K562 (cell line): ENCODE results near the gene VWA8. TPM values are rescaled to one million over a fixed set of nuclear protein-coding genes. Genes with fewer than 3 reads are reported as not detected.
A peak's percentile ranks its signal among the peaks of the same experiment; 100 is the strongest.

Experiments
- CAMTA2 ChIP-seq: fragments of 250-450 bp; sonication (Bioruptor Pico); conservative IDR thresholded peaks from 2 replicates; pipeline ENCODE4 v1.5.1; 2022
- CCNT2 ChIP-seq: IDR thresholded peaks from 2 replicates; pipeline ENCODE4 v1.6.1; 2011; ENCODE audit warnings: borderline replicate concordance, low read depth, mild to moderate bottlenecking, moderate library complexity, mixed read lengths, low read length; ENCODE audit not compliant: insufficient read length; ENCODE audit errors: extremely low read depth
- CTCF ChIP-seq, 3 experiments: IDR thresholded peaks in 2 of 3; conservative IDR thresholded peaks in 1 of 3; 2 replicates each; pipeline ENCODE4 v1.5.1; 2011 to 2012; ENCODE audit warnings: low read length in 3 of 3, mild to moderate bottlenecking in 3 of 3, control low read depth in 2 of 3, improper control_type of control experiment in 1 of 3, inconsistent platforms in 1 of 3, low read depth in 1 of 3, mixed read lengths in 1 of 3, moderate library complexity in 1 of 3; ENCODE audit not compliant: insufficient read depth in 2 of 3
- ELF4 ChIP-seq: fragments of 450-650 bp; formaldehyde crosslinking; IDR thresholded peaks from 2 replicates; pipeline ENCODE4 v1.4.0; 2022; ENCODE audit warnings: missing genetic modification characterization
- MCM5 ChIP-seq: fragments of 450-650 bp; IDR thresholded peaks from 2 replicates; pipeline ENCODE4 v1.6.1; 2016; ENCODE audit warnings: low read depth
- NCOA2 ChIP-seq, 2 experiments: fragments of 450-650 bp; IDR thresholded peaks; 2 replicates each; pipeline ENCODE4 v1.6.1; 2018; ENCODE audit warnings: mild to moderate bottlenecking in 2 of 2, moderate library complexity in 1 of 2; ENCODE audit not compliant: partially characterized antibody in 2 of 2
- NR2F6 ChIP-seq: fragments of 450-650 bp; formaldehyde crosslinking; IDR thresholded peaks from 2 replicates; pipeline ENCODE4 v1.4.0; 2020; ENCODE audit warnings: mild to moderate bottlenecking
- POLR3A ChIP-seq: IDR thresholded peaks from 2 replicates; pipeline ENCODE4 v1.6.1; 2011; ENCODE audit warnings: borderline replicate concordance, mild to moderate bottlenecking, moderate library complexity; ENCODE audit not compliant: insufficient read length, insufficient read depth; ENCODE audit errors: extremely low read depth
- REST ChIP-seq, 2 experiments: fragments of 450-650 bp; formaldehyde crosslinking in 1 of 2; IDR thresholded peaks; 2 replicates each; pipeline versions ENCODE4 v1.4.0 to v1.6.1; 2014 to 2020; ENCODE audit warnings: mild to moderate bottlenecking in 2 of 2, borderline replicate concordance in 1 of 2, low read depth in 1 of 2
- SMC3 ChIP-seq: conservative IDR thresholded peaks from 2 replicates; pipeline ENCODE4 v1.6.1; 2011; ENCODE audit warnings: low read depth, low read length, improper control_type of control experiment; ENCODE audit not compliant: insufficient read depth
- SUPT5H ChIP-seq: fragments of 450-650 bp; IDR thresholded peaks from 2 replicates; pipeline ENCODE4 v1.6.1; 2016
- THRB ChIP-seq: fragments of 450-650 bp; formaldehyde crosslinking; conservative IDR thresholded peaks from 2 replicates; pipeline ENCODE4 v1.4.0; 2022; ENCODE audit warnings: mild to moderate bottlenecking, missing genetic modification characterization
- USF2 ChIP-seq: sonication (generic); formaldehyde crosslinking; IDR thresholded peaks from 2 replicates; pipeline ENCODE4 v1.5.0; 2020; ENCODE audit warnings: missing genetic modification reagents
- ZNF384 ChIP-seq: IDR thresholded peaks from 2 replicates; pipeline ENCODE4 v1.6.1; 2012; ENCODE audit warnings: low read depth, low read length, improper control_type of control experiment
- polyA plus RNA-seq, 8 experiments: library from polyadenylated mRNA; depleted of rRNA in 4 of 8; stranded (reverse) in 5 of 8; unstranded in 3 of 8; fragments of >200 nt; fragmentation: Nextera tagmentation in 2 of 8; fragmentation: Illumina TruSeq in 1 of 8; extraction: Ambion mirVana in 2 of 8; extraction: Trizol in 1 of 8; gene quantifications; 2 replicates each; pipeline versions ENCODE4 v1.2.1 to v1.2.3, GENCODE V29; 2011 to 2014; ENCODE audit warnings: inconsistent platforms in 1 of 8, missing spikeins in 1 of 8
- total RNA-seq, 7 experiments: library from RNA; depleted of rRNA in 6 of 7; stranded (reverse); fragments of >200 nt in 6 of 7; fragmentation: Illumina TruSeq in 2 of 7; extraction: Trizol in 2 of 7; gene quantifications; 2 replicates each; pipeline versions ENCODE4 v1.2.1 to v1.2.3, GENCODE V29; 2011 to 2021; ENCODE audit warnings: low replicate concordance in 1 of 7
- TF ChIP-seq, protein P1 (sequence below): sonication (generic); formaldehyde crosslinking; IDR thresholded peaks from 2 replicates; pipeline ENCODE4 v1.9.0; 2022; ENCODE audit warnings: mild to moderate bottlenecking, missing genetic modification reagents

Gene VWA8
- total and polyA plus RNA-seq, 9 of the 15 experiments (the other 6 are each of a cell fraction or from before 2014, with no cell fraction given) = 2.1 to 18.5 (median 13.3) TPM

GRCh38 chr13:41668130-41668757, 292.7 kb downstream of the VWA8 start (continued):
- TF ChIP-seq CCNT2 (no peak), USF2 (no peak), NR2F6 (CRISPR knock-in tag) (no peak), REST (IDR thresholded peaks at IDR 0.05; ENCODE audit: borderline replicate concordance) (peak; percentile 74), REST (CRISPR knock-in tag; IDR thresholded peaks at IDR 0.05; ENCODE audit: low read depth) (no peak), SMC3 (peak; percentile 71), ELF4 (CRISPR knock-in tag) (no peak), POLR3A (no peak), NCOA2 (IDR thresholded peaks at IDR 0.05; ENCODE audit: partially characterized antibody in 2 of 2) (no peak), THRB (no peak), ZNF384 (no peak), MCM5 (no peak), CAMTA2 (no peak), SUPT5H (no peak), CTCF (IDR thresholded peaks at IDR 0.05 in 2 of 3, conservative IDR thresholded peaks at IDR 0.05 in 1 of 3; ENCODE audit: insufficient read depth in 2 of 3, low read depth in 1 of 3, low read length in 3 of 3) (peak; percentile 69 to 80 (median 73))
- TF ChIP-seq, protein P1, sequence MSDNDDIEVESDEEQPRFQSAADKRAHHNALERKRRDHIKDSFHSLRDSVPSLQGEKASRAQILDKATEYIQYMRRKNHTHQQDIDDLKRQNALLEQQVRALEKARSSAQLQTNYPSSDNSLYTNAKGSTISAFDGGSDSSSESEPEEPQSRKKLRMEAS (CRISPR knock-in tag) = no peak
